Psoas muscle (tissue), 8 donors: ENCODE data around the gene TMEM81. TPM values are rescaled to one million over a fixed set of nuclear protein-coding genes. Genes with fewer than 3 reads are reported as not detected.

ENCODE experiments used
- ATAC-seq, 4 donors: fragments of 200-7000 bp; cut with Tn5 transposase; one replicate each; pipeline ENCODE4 v1.9.1; 2020; ENCODE audit warnings: moderate library complexity in 3 of 4, mild to moderate bottlenecking in 2 of 4
- DNase-seq, 2 donors: peaks; one replicate each; pipeline ENCODE4 v3.0.0-alpha.2; 2020
- H3K27ac ChIP-seq: fragments of 200-600 bp; one replicate; pipeline ENCODE4 v1.8.0; 2022
- H3K27me3 ChIP-seq, 3 donors: fragments of 200-600 bp in 1 of 3; one replicate each; pipeline versions ENCODE4 v1.6.1 to v1.8.0; 2013 to 2022; ENCODE audit warnings: low read length in 2 of 3, mild to moderate bottlenecking in 2 of 3, moderate library complexity in 1 of 3; ENCODE audit not compliant: insufficient read depth in 3 of 3
- H3K36me3 ChIP-seq, 2 donors: fragments of 200-600 bp in 1 of 2; one replicate each; pipeline versions ENCODE4 v1.6.1 to v1.8.0; 2013 to 2022; ENCODE audit warnings: low read depth in 1 of 2, mild to moderate bottlenecking in 1 of 2, moderate library complexity in 1 of 2; ENCODE audit not compliant: insufficient read depth in 1 of 2
- H3K4me1 ChIP-seq: fragments of 200-600 bp; one replicate; pipeline ENCODE4 v1.8.0; 2022
- H3K4me3 ChIP-seq: fragments of 200-600 bp; one replicate; pipeline ENCODE4 v1.8.0; 2022; ENCODE audit warnings: mild to moderate bottlenecking
- H3K9me3 ChIP-seq: fragments of 200-600 bp; one replicate; pipeline ENCODE4 v1.8.0; 2022
- CTCF ChIP-seq: fragments of 200-600 bp; IDR thresholded peaks from one replicate; pipeline ENCODE4 v1.8.0; 2022; ENCODE audit warnings: antibody characterized with exemption
- WGBS, 3 donors: extraction: QIAGEN DNeasy Blood & Tissue Kit; methylation state at CpG; one replicate each; pipeline versions ENCODE4 v1.1.6 to v1.1.7; 2013; 5-methylcytosine and 5-hydroxymethylcytosine counted together
- intact Hi-C, 2 donors: fragments of 100-400 bp; cut with DNase I; formaldehyde crosslinking; loops; one replicate each; pipeline versions ENCODE4 v1.11.0 to v1.14.2; 2022
- polyA plus RNA-seq, 3 donors: library from polyadenylated mRNA; stranded (reverse); fragments of 200-250 nt; gene quantifications; one replicate each; pipeline ENCODE4 v1.2.3, GENCODE V29; 2013
- total RNA-seq, 4 donors: library from RNA; stranded (reverse); fragmentation: NEBNext Ultra II Directional in 2 of 4; extraction: Animal tissue kit (Norgen Biotek cat#: 25700) in 2 of 4; gene quantifications; one replicate each; pipeline versions ENCODE4 v1.2.1 to v1.2.4, GENCODE V29; 2021 to 2023
- donor health status: healthy with polysubstance abuse.
- donor health status: DM: no; HTN: no; CAD: no; lungs with moderate emphysema.
- donor health status: Bipolar disorder and iron deficiency.
- donor health status: healthy.
- donor health status: DM: yes; HTN: yes; CAD: no.
- donor health status: DM: no; HTN: no; CAD: no.
- donor health status: DM: no; HTN: no; CAD: no.
- donor health status: DM: yes; HTN: yes; CAD: no.

Gene TMEM81
- total and polyA plus RNA-seq, 7 donors, result 3.1 to 15.2 (median 3.9) TPM

GRCh38 chr1:205111354-205111753, 27.1 kb upstream of the TMEM81 start:
- TF ChIP-seq CTCF, result no peak
- intact Hi-C loops, result no loop called here
- Histone ChIP-seq H3K36me3 (peaks cover 6 to 97% of the 10 kb centered on the region in 2 donors), H3K4me3 (no peak overlapping the region), H3K4me1 (no peaks in the 10 kb centered on the region), H3K27ac (no peak overlapping the region), H3K9me3 (no peaks in the 10 kb centered on the region), H3K27me3 (no peaks in the 10 kb centered on the region)
- DNase-seq (no peak), ATAC-seq (no peak)

- TF ChIP-seq CTCF, result no peak
- ATAC-seq (no peak), DNase-seq (no peak)
- Histone ChIP-seq H3K9me3 (no peaks in the 10 kb centered on the region), H3K36me3 (peaks cover 14 to 97% of the 10 kb centered on the region in 2 donors), H3K27me3 (no peaks in the 10 kb centered on the region), H3K27ac (no peak overlapping the region), H3K4me3 (no peak overlapping the region), H3K4me1 (no peaks in the 10 kb centered on the region)
- intact Hi-C loops, result no loop called here
- WGBS, 3 donors, result 80 to 97% (median 90%) methylated on average over 5 of the region's 5 CpGs
Measured at GRCh38 chr1:205109711-205110110, 25.5 kb upstream of the TMEM81 start.

GRCh38 chr1:205109269-205109668, 25.0 kb upstream of the TMEM81 start:
- H3K27me3 ChIP-seq, result no peaks in the 10 kb centered on the region
- H3K36me3 ChIP-seq, result peaks cover 14 to 97% of the 10 kb centered on the region in 2 donors
- no peak for DNase-seq
- no peak overlapping the region for H3K27ac ChIP-seq
- TF ChIP-seq CTCF, result no peak
- H3K4me3 ChIP-seq, result no peak overlapping the region
- 70 to 96% (median 92%) methylated on average over 1 of the region's 1 CpG for WGBS, 3 donors
- H3K4me1 ChIP-seq, result no peaks in the 10 kb centered on the region
- no peaks in the 10 kb centered on the region for H3K9me3 ChIP-seq
- intact Hi-C loops, result no loop called here
- ATAC-seq, result no peak

GRCh38 chr1:205108464-205108863, 24.2 kb upstream of the TMEM81 start:
- Histone ChIP-seq H3K36me3 (peaks cover 12 to 97% of the 10 kb centered on the region in 2 donors), H3K4me1 (no peaks in the 10 kb centered on the region), H3K9me3 (no peaks in the 10 kb centered on the region), H3K27ac (no peak overlapping the region), H3K27me3 (no peaks in the 10 kb centered on the region), H3K4me3 (no peak overlapping the region)
- intact Hi-C loops, result no loop called here
- TF ChIP-seq CTCF, result no peak
- WGBS, 3 donors, result 77 to 80% (median 78%) methylated on average over 4 of the region's 4 CpGs
- DNase-seq (no peak), ATAC-seq (no peak)

- no peaks in the 10 kb centered on the region for H3K9me3 ChIP-seq
- intact Hi-C loops, result no loop called here
- TF ChIP-seq CTCF, result no peak
- no peak overlapping the region for H3K27ac ChIP-seq
- no peaks in the 10 kb centered on the region for H3K4me1 ChIP-seq
- ATAC-seq (no peak), DNase-seq (no peak)
- peaks cover 15 to 97% of the 10 kb centered on the region in 2 donors for H3K36me3 ChIP-seq
- no peaks in the 10 kb centered on the region for H3K27me3 ChIP-seq
- no peak overlapping the region for H3K4me3 ChIP-seq
- WGBS, 3 donors, result 91 to 96% (median 92%) methylated on average over 4 of the region's 4 CpGs
Measured at GRCh38 chr1:205107327-205107726, 23.1 kb upstream of the TMEM81 start.
